Left lung (tissue), 10 donors: ENCODE measurements around the gene TSPAN5. TPM values are rescaled to one million over a fixed set of nuclear protein-coding genes. Genes with fewer than 3 reads are reported as not detected.
"Not testable (repeated sequence)": the region's sequence is repeated elsewhere in the genome, so short reads cannot be mapped to it uniquely, and the experiment has no call there.

Source experiments
- ATAC-seq: fragments of 200-7000 bp; cut with Tn5 transposase; one replicate; pipeline ENCODE4 v1.9.1; 2020; ENCODE audit warnings: moderate library complexity
- DNase-seq, 4 donors: peaks; one replicate each; pipeline ENCODE4 v3.0.0-alpha.2; 2013 to 2020
- H3K27ac ChIP-seq, 2 donors: fragments of 200-600 bp; sonication (generic) in 1 of 2; one replicate each; pipeline versions ENCODE4 v1.5.0 to v1.8.0; 2020 to 2021
- H3K27me3 ChIP-seq, 2 donors: fragments of 200-600 bp; sonication (generic) in 1 of 2; one replicate each; pipeline versions ENCODE4 v1.5.0 to v1.8.0; 2020 to 2021
- H3K36me3 ChIP-seq, 2 donors: fragments of 200-600 bp; sonication (generic) in 1 of 2; one replicate each; pipeline versions ENCODE4 v1.5.0 to v1.8.0; 2020 to 2021
- H3K4me1 ChIP-seq, 2 donors: fragments of 200-600 bp; one replicate each; pipeline ENCODE4 v1.8.0; 2021
- H3K4me3 ChIP-seq, 2 donors: fragments of 200-600 bp; sonication (generic) in 1 of 2; one replicate each; pipeline versions ENCODE4 v1.5.0 to v1.8.0; 2020 to 2021; ENCODE audit warnings: mild to moderate bottlenecking in 1 of 2
- H3K9me3 ChIP-seq, 2 donors: fragments of 200-600 bp; sonication (generic) in 1 of 2; one replicate each; pipeline versions ENCODE4 v1.5.0 to v1.8.0; 2020 to 2021
- intact Hi-C, 2 donors: fragments of 100-400 bp; cut with DNase I; formaldehyde crosslinking; loops; one replicate each; pipeline versions ENCODE4 v1.11.2 to v1.14.2; 2022
- polyA plus RNA-seq, 6 donors: library from polyadenylated mRNA; unstranded; fragments of 120-200 nt; gene quantifications; one replicate each; pipeline ENCODE4 v1.2.1, GENCODE V29; 2013; ENCODE audit not compliant: insufficient read length in 6 of 6
- total RNA-seq, 2 donors: library from RNA; stranded (reverse); fragmentation: NEBNext Ultra II Directional; extraction: Animal tissue kit (Norgen Biotek cat#: 25700); gene quantifications; one replicate each; pipeline ENCODE4 v1.2.1, GENCODE V29; 2021
- TF ChIP-seq, protein P1 (sequence below), 2 donors: fragments of 200-600 bp; sonication (generic) in 1 of 2; IDR thresholded peaks; one replicate each; pipeline versions ENCODE4 v1.5.0 to v1.8.0; 2021; ENCODE audit warnings: antibody characterized with exemption in 2 of 2
- donor health status: DM: no; HTN: yes; CAD: no.
- donor health status: DM: no; HTN: no; CAD: no.

TSPAN5 gene
- total and polyA plus RNA-seq, 8 donors = 11.9 to 36.5 (median 31.7) TPM

GRCh38 chr4:98469771-98470170 lies 188.6 kb downstream of the TSPAN5 start:
- Histone ChIP-seq H3K27me3 (no peaks in the 10 kb centered on the region), H3K9me3 (no peaks in the 10 kb centered on the region), H3K27ac (no peak overlapping the region), H3K4me1 (peaks cover 0 to 20% of the 10 kb centered on the region in 2 donors), H3K4me3 (no peak overlapping the region), H3K36me3 (peaks cover 0 to 3% of the 10 kb centered on the region in 2 donors)
- ATAC-seq (no peak), DNase-seq (no peak)
- intact Hi-C loops = loop anchor here in 1 of 2 donors (10.0 kb wide), 1 partner anchor 195 kb away; no protein-coding TSS in a partner anchor
- TF ChIP-seq, protein P1, sequence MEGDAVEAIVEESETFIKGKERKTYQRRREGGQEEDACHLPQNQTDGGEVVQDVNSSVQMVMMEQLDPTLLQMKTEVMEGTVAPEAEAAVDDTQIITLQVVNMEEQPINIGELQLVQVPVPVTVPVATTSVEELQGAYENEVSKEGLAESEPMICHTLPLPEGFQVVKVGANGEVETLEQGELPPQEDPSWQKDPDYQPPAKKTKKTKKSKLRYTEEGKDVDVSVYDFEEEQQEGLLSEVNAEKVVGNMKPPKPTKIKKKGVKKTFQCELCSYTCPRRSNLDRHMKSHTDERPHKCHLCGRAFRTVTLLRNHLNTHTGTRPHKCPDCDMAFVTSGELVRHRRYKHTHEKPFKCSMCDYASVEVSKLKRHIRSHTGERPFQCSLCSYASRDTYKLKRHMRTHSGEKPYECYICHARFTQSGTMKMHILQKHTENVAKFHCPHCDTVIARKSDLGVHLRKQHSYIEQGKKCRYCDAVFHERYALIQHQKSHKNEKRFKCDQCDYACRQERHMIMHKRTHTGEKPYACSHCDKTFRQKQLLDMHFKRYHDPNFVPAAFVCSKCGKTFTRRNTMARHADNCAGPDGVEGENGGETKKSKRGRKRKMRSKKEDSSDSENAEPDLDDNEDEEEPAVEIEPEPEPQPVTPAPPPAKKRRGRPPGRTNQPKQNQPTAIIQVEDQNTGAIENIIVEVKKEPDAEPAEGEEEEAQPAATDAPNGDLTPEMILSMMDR (IDR thresholded peaks at IDR 0.05) = no peak

DNA sequence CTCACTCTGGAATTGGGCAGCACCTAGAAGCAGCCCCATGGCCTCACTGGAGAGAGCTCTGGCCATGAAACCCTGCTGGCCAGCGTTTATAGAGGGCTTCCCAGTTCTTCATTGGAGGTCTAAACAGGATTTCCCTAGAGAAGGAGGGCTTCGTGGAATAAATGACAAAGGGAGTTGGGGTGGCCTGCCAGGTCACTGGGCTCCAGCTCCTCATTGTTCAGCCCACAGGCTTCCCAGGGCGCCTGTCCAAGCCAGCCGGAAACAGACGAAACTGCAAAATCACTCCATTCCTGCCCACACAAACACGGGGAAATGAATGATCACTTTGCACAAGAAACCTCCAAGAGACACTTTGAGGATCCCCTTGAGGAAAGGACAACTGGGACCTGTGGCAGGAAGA lies 189.7 kb downstream of the TSPAN5 start:
- DNase-seq (peak in 2 of 4 donors; percentile 36), ATAC-seq (no peak)
- Histone ChIP-seq H3K36me3 (peaks cover 0 to 3% of the 10 kb centered on the region in 2 donors), H3K4me3 (no peak overlapping the region), H3K4me1 (peaks cover 0 to 20% of the 10 kb centered on the region in 2 donors), H3K27me3 (no peaks in the 10 kb centered on the region), H3K9me3 (no peaks in the 10 kb centered on the region), H3K27ac (no peak overlapping the region)
- intact Hi-C loops = no loop called here
- TF ChIP-seq, protein P1 (IDR thresholded peaks at IDR 0.05) = no peak

GRCh38 chr4:98467627-98468072 lies 190.8 kb downstream of the TSPAN5 start:
- H3K27me3 ChIP-seq = no peaks in the 10 kb centered on the region
- H3K27ac ChIP-seq = no peak overlapping the region
- TF ChIP-seq, protein P1 (IDR thresholded peaks at IDR 0.05) = peak; percentile 69
- peaks cover 0 to 3% of the 10 kb centered on the region in 2 donors for H3K36me3 ChIP-seq
- DNase-seq (peak in 3 of 4 donors; percentile 73 to 88 (median 75)), ATAC-seq (peak; percentile 99)
- peaks cover 0 to 20% of the 10 kb centered on the region in 2 donors for H3K4me1 ChIP-seq
- H3K4me3 ChIP-seq = peak overlapping the region; percentile 10 to 31
- intact Hi-C loops = no loop called here
- H3K9me3 ChIP-seq = no peaks in the 10 kb centered on the region

- DNase-seq = no peak
- Histone ChIP-seq H3K4me3 (no peak overlapping the region), H3K36me3 (peaks cover 0 to 3% of the 10 kb centered on the region in 2 donors), H3K9me3 (no peaks in the 10 kb centered on the region), H3K4me1 (peaks cover 0 to 20% of the 10 kb centered on the region in 2 donors), H3K27me3 (no peaks in the 10 kb centered on the region), H3K27ac (no peak overlapping the region)
- intact Hi-C loops = no loop called here
- no peak for ATAC-seq
- TF ChIP-seq, protein P1 (IDR thresholded peaks at IDR 0.05) = no peak
Observed at GRCh38 chr4:98466868-98467599, 191.4 kb downstream of the TSPAN5 start.

- Histone ChIP-seq H3K36me3 (no peaks in the 10 kb centered on the region), H3K27ac (no peak overlapping the region), H3K27me3 (no peaks in the 10 kb centered on the region), H3K9me3 (peaks cover 0 to 2% of the 10 kb centered on the region in 2 donors), H3K4me3 (no peak overlapping the region), H3K4me1 (peaks cover 0 to 4% of the 10 kb centered on the region in 2 donors)
- ATAC-seq = no peak
- TF ChIP-seq, protein P1 (IDR thresholded peaks at IDR 0.05) = no peak
- intact Hi-C loops = no loop called here
- DNase-seq = no peak
Observed at GRCh38 chr4:98462487-98462886, 195.9 kb downstream of the TSPAN5 start.

- H3K9me3 ChIP-seq, H3K27me3 ChIP-seq, DNase-seq, ATAC-seq, H3K27ac ChIP-seq, H3K4me1 ChIP-seq, intact Hi-C loops, H3K36me3 ChIP-seq, H3K4me3 ChIP-seq: not testable (repeated sequence)
Observed at GRCh38 chr4:98461121-98461865, 197.1 kb downstream of the TSPAN5 start.

- ATAC-seq, H3K27ac ChIP-seq, H3K4me1 ChIP-seq, intact Hi-C loops, DNase-seq, H3K9me3 ChIP-seq, H3K36me3 ChIP-seq, H3K27me3 ChIP-seq, H3K4me3 ChIP-seq: not testable (repeated sequence)
Observed at GRCh38 chr4:98457422-98457821, 201.0 kb downstream of the TSPAN5 start.
